Measurements from ENCODE around the gene LNP1. TPM values are rescaled to one million over a fixed set of nuclear protein-coding genes. Genes with fewer than 3 reads are reported as not detected.

The LNP1 gene
- total RNA-seq, 2 donors from 2014 or later, result 4.3 to 7.9 TPM

DNA sequence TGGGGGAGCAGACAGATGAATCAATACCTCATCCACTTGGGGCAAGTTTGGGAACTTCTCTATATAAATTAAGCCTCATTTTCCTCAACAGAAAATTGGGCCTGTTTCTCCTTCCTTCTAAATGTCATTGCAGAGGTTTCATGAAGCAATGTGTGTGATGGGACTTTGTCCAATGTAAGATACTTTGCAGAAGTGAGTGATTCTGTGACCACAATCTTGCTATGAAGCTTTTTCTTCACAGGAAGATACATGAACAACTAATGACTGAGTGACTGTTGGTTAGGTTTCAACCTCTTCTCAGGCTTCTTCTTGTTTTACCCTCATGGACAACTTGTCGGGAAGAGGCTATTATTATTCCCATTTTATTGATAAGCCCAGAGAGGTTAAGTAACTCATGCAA, 102.1 kb downstream of the LNP1 start:
- H3K27me3 Mint-ChIP-seq (ENCODE audit: insufficient read depth), result peaks cover 9% of the 10 kb centered on the region
- TF ChIP-seq, protein P1, sequence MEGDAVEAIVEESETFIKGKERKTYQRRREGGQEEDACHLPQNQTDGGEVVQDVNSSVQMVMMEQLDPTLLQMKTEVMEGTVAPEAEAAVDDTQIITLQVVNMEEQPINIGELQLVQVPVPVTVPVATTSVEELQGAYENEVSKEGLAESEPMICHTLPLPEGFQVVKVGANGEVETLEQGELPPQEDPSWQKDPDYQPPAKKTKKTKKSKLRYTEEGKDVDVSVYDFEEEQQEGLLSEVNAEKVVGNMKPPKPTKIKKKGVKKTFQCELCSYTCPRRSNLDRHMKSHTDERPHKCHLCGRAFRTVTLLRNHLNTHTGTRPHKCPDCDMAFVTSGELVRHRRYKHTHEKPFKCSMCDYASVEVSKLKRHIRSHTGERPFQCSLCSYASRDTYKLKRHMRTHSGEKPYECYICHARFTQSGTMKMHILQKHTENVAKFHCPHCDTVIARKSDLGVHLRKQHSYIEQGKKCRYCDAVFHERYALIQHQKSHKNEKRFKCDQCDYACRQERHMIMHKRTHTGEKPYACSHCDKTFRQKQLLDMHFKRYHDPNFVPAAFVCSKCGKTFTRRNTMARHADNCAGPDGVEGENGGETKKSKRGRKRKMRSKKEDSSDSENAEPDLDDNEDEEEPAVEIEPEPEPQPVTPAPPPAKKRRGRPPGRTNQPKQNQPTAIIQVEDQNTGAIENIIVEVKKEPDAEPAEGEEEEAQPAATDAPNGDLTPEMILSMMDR (conservative IDR thresholded peaks at IDR 0.05), result no peak
- no peak overlapping the region for H3K4me3 Mint-ChIP-seq
- Histone ChIP-seq H3K27ac (ENCODE audit: low read depth, low read length) (no peak overlapping the region), H3K27me3 (ENCODE audit: control insufficient read depth, insufficient read depth, low read length, poor library complexity, severe bottlenecking) (no peaks in the 10 kb centered on the region), H3K9me3 (ENCODE audit: control insufficient read depth, low read length) (peaks cover 7% of the 10 kb centered on the region), H3K4me1 (ENCODE audit: control insufficient read depth, insufficient read depth, low read length) (no peaks in the 10 kb centered on the region), H3K9ac (ENCODE audit: extremely low read depth, low read length, poor library complexity, severe bottlenecking) (no peak overlapping the region), H3K36me3 (ENCODE audit: control insufficient read depth, insufficient read depth, low read length) (no peaks in the 10 kb centered on the region), H3K4me3 (ENCODE audit: low read length) (no peak overlapping the region)
- WGBS, 2 experiments (ENCODE audit: insufficient coverage in 1 of 2, insufficient read length in 1 of 2), result 88 to 100% methylated on average over 1 of the region's 1 CpG
- peaks cover 3% of the 10 kb centered on the region for H3K4me1 Mint-ChIP-seq
- no peaks in the 10 kb centered on the region for H3K36me3 Mint-ChIP-seq (ENCODE audit: low read depth)
- no peak overlapping the region for H3K27ac Mint-ChIP-seq
- no peak for DNase-seq
- peaks cover 8% of the 10 kb centered on the region for H3K9me3 Mint-ChIP-seq

Other genes with a start within 250 kb of the LNP1 start
- 10 to 100 TPM; 30.9 to 32.0 TPM for gene TBC1D23, start 140.5 kb upstream of the LNP1 start, total RNA-seq
- 10 to 100 TPM; 35.5 to 48.1 TPM for gene NIT2, start 66.8 kb upstream of the LNP1 start, total RNA-seq
- gene TOMM70, start 450 bp upstream of the LNP1 start, total RNA-seq, result 10 to 100 TPM; 36.0 to 43.6 TPM
- gene TMEM45A, start 91.1 kb downstream of the LNP1 start, total RNA-seq, result 1 to 10 TPM; 5.8 to 7.8 TPM
- 1 to 10 TPM in 1 of 2 donors, under 1 TPM in 1; 0.70 to 2.1 TPM for gene ADGRG7, start 208.1 kb downstream of the LNP1 start, total RNA-seq

All from endodermal cell (in vitro differentiated cells).